Fibroblast of lung (primary cell): ENCODE data around the gene RGS3. TPM values are rescaled to one million over a fixed set of nuclear protein-coding genes. Genes with fewer than 3 reads are reported as not detected.

ENCODE experiments used
- DNase-seq, 2 donors: peaks; one replicate each; pipeline versions ENCODE4 v3.0.0 to v3.0.0-alpha.2; 2010; ENCODE audit warnings: low read depth in 2 of 2
- H2AFZ ChIP-seq: 2 replicates; pipeline ENCODE4 v1.5.1; 2012; ENCODE audit warnings: low read length, control low read depth, inconsistent platforms
- H3K27ac ChIP-seq: 2 replicates; pipeline ENCODE4 v1.5.1; 2011; ENCODE audit warnings: low read length, control low read depth; ENCODE audit not compliant: insufficient read depth
- H3K27me3 ChIP-seq: 2 replicates; pipeline ENCODE4 v1.5.1; 2011; ENCODE audit warnings: mild to moderate bottlenecking, low read length; ENCODE audit not compliant: control insufficient read depth, insufficient read depth
- H3K36me3 ChIP-seq: 2 replicates; pipeline ENCODE4 v1.5.1; 2011; ENCODE audit warnings: low read length; ENCODE audit not compliant: control insufficient read depth, insufficient read depth
- H3K4me1 ChIP-seq: 2 replicates; pipeline ENCODE4 v1.5.1; 2011; ENCODE audit warnings: low read length; ENCODE audit not compliant: control insufficient read depth, insufficient read depth; ENCODE audit errors: extremely low read depth
- H3K4me2 ChIP-seq: 2 replicates; pipeline ENCODE4 v1.5.1; 2011; ENCODE audit warnings: low read length, control low read depth; ENCODE audit not compliant: insufficient read depth; ENCODE audit errors: extremely low read depth
- H3K4me3 ChIP-seq, 4 experiments: fragments of 200-600 bp in 1 of 4; sonication (generic) in 1 of 4; replicated peaks in 1 of 4; 2 replicates each; pipeline ENCODE4 v1.5.1; 2011 to 2016; ENCODE audit warnings: low read length in 4 of 4, low read depth in 3 of 4, mild to moderate bottlenecking in 3 of 4, control low read depth in 2 of 4, inconsistent platforms in 1 of 4, mixed read lengths in 1 of 4; ENCODE audit not compliant: insufficient read depth in 1 of 4; ENCODE audit errors: control extremely low read depth in 1 of 4
- H3K79me2 ChIP-seq: 2 replicates; pipeline ENCODE4 v1.5.1; 2012; ENCODE audit warnings: mild to moderate bottlenecking, low read length, inconsistent platforms; ENCODE audit not compliant: control insufficient read depth, insufficient read depth
- H3K9ac ChIP-seq: 2 replicates; pipeline ENCODE4 v1.5.1; 2011; ENCODE audit warnings: mild to moderate bottlenecking, low read length, control low read depth; ENCODE audit not compliant: insufficient read depth
- H3K9me3 ChIP-seq: 2 replicates; pipeline ENCODE4 v1.5.1; 2012; ENCODE audit warnings: low read depth, low read length; ENCODE audit not compliant: control insufficient read depth, insufficient read depth
- H4K20me1 ChIP-seq: 2 replicates; pipeline ENCODE4 v1.5.1; 2011; ENCODE audit warnings: low read length; ENCODE audit not compliant: control insufficient read depth, insufficient read depth; ENCODE audit errors: extremely low read depth
- CTCF ChIP-seq, 2 donors: IDR thresholded peaks in 1 of 2; conservative IDR thresholded peaks in 1 of 2; 1 replicate in 1 of 2; 2 replicates in 1 of 2; pipeline ENCODE4 v1.5.1; 2011 to 2012; ENCODE audit warnings: low read length in 2 of 2, control low read depth in 1 of 2, inconsistent platforms in 1 of 2, low read depth in 1 of 2, mild to moderate bottlenecking in 1 of 2
- EZH2 ChIP-seq: IDR thresholded peaks from 2 replicates; pipeline ENCODE4 v1.5.1; 2012; ENCODE audit warnings: low read length, control low read depth, mild to moderate bottlenecking; ENCODE audit errors: missing control alignments
- polyA plus RNA-seq, 2 donors: library from polyadenylated mRNA; depleted of rRNA in 1 of 2; stranded (reverse) in 1 of 2; unstranded in 1 of 2; fragments of >200 nt; gene quantifications; 2 replicates each; pipeline ENCODE4 v1.2.1, GENCODE V29; 2011 to 2012; ENCODE audit warnings: missing spikeins in 1 of 2
- total RNA-seq: library from RNA; depleted of rRNA; stranded (reverse); fragments of >200 nt; gene quantifications from 2 replicates; pipeline ENCODE4 v1.2.1, GENCODE V29; 2014

The RGS3 gene
- total and polyA plus RNA-seq, 2 donors (not counting 1 experiment from before 2014, with no cell fraction given) = 48.1 to 74.3 TPM

GRCh38 chr9:113476511-113476916, 13.0 kb downstream of the RGS3 start:
- no peak for TF ChIP-seq CTCF (conservative IDR thresholded peaks at IDR 0.05 in 1 of 2, IDR thresholded peaks at IDR 0.05 in 1 of 2; ENCODE audit: low read depth in 1 of 2, low read length in 2 of 2)
- no peak for TF ChIP-seq EZH2
- DNase-seq = no peak
- Histone ChIP-seq H3K4me2 (no peak overlapping the region), H3K79me2 (no peaks in the 10 kb centered on the region), H3K27me3 (no peaks in the 10 kb centered on the region), H2AFZ (no peak overlapping the region), H3K4me1 (no peaks in the 10 kb centered on the region), H3K36me3 (no peaks in the 10 kb centered on the region), H3K27ac (no peak overlapping the region), H3K4me3 (no peak overlapping the region), H3K9ac (no peak overlapping the region), H4K20me1 (no peaks in the 10 kb centered on the region), H3K9me3 (no peaks in the 10 kb centered on the region)

GRCh38 chr9:113477058-113477457, 13.5 kb downstream of the RGS3 start:
- no peak for TF ChIP-seq CTCF (conservative IDR thresholded peaks at IDR 0.05 in 1 of 2, IDR thresholded peaks at IDR 0.05 in 1 of 2; ENCODE audit: low read depth in 1 of 2, low read length in 2 of 2)
- no peak for TF ChIP-seq EZH2
- Histone ChIP-seq H3K4me1 (no peaks in the 10 kb centered on the region), H3K36me3 (no peaks in the 10 kb centered on the region), H2AFZ (no peak overlapping the region), H4K20me1 (no peaks in the 10 kb centered on the region), H3K9ac (no peak overlapping the region), H3K4me2 (no peak overlapping the region), H3K27ac (no peak overlapping the region), H3K79me2 (no peaks in the 10 kb centered on the region), H3K27me3 (no peaks in the 10 kb centered on the region), H3K4me3 (no peak overlapping the region), H3K9me3 (no peaks in the 10 kb centered on the region)
- DNase-seq = no peak

- DNase-seq = no peak
- H3K79me2 ChIP-seq = no peaks in the 10 kb centered on the region
- no peak overlapping the region for H2AFZ ChIP-seq
- TF ChIP-seq EZH2 (no peak), CTCF (conservative IDR thresholded peaks at IDR 0.05 in 1 of 2, IDR thresholded peaks at IDR 0.05 in 1 of 2; ENCODE audit: low read depth in 1 of 2, low read length in 2 of 2) (no peak)
- no peak overlapping the region for H3K9ac ChIP-seq
- no peaks in the 10 kb centered on the region for H3K27me3 ChIP-seq
- no peak overlapping the region for H3K4me3 ChIP-seq
- H4K20me1 ChIP-seq = no peaks in the 10 kb centered on the region
- H3K4me1 ChIP-seq = no peaks in the 10 kb centered on the region
- no peak overlapping the region for H3K4me2 ChIP-seq
- H3K9me3 ChIP-seq = no peaks in the 10 kb centered on the region
- no peak overlapping the region for H3K27ac ChIP-seq
- no peaks in the 10 kb centered on the region for H3K36me3 ChIP-seq
Observed at GRCh38 chr9:113477661-113478060, 14.1 kb downstream of the RGS3 start.
